ENCODE results near the gene TTLL9. TPM values are rescaled to one million over a fixed set of nuclear protein-coding genes. Genes with fewer than 3 reads are reported as not detected.

Gene TTLL9
- total RNA-seq, 4 donors from 2014 or later: 0.40 to 1.5 (median 1.2) TPM

DNA sequence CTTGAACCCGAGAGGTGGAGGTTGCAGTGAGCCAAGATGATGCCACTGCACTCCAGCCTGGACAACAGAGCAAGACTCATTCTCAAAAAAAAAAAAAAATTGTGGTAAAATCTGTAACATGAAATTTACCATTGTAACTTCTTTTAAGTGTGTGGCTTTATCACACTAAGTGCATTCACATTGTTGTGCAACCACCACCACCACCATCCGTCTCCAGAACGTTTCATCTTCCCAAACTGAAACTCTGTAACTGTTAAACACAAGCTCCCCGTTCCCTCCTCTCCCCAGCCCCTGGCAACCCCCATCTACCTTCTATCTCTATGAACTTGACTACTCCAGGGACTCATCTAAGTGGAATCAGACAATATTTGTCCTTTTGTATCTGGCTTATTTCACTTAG, 51.7 kb downstream of the TTLL9 start:
- H3K36me3 ChIP-seq: no peaks in the 10 kb centered on the region
- no peak for DNase-seq
- intact Hi-C loops (cut with DNase I): no loop called here
- TF ChIP-seq, protein P1, sequence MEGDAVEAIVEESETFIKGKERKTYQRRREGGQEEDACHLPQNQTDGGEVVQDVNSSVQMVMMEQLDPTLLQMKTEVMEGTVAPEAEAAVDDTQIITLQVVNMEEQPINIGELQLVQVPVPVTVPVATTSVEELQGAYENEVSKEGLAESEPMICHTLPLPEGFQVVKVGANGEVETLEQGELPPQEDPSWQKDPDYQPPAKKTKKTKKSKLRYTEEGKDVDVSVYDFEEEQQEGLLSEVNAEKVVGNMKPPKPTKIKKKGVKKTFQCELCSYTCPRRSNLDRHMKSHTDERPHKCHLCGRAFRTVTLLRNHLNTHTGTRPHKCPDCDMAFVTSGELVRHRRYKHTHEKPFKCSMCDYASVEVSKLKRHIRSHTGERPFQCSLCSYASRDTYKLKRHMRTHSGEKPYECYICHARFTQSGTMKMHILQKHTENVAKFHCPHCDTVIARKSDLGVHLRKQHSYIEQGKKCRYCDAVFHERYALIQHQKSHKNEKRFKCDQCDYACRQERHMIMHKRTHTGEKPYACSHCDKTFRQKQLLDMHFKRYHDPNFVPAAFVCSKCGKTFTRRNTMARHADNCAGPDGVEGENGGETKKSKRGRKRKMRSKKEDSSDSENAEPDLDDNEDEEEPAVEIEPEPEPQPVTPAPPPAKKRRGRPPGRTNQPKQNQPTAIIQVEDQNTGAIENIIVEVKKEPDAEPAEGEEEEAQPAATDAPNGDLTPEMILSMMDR (IDR thresholded peaks at IDR 0.05): no peak
- TF ChIP-seq POLR2A (IDR thresholded peaks at IDR 0.05): no peak
- no peaks in the 10 kb centered on the region for H3K9me3 ChIP-seq
- H3K27ac ChIP-seq: no peak overlapping the region
- 80 to 82% methylated on average over 4 of the region's 4 CpGs for WGBS, 2 donors
- no peaks in the 10 kb centered on the region for H3K27me3 ChIP-seq
- no peak overlapping the region for H3K4me3 ChIP-seq (replicated peaks in 1 of 3)
- H3K4me1 ChIP-seq: no peaks in the 10 kb centered on the region

DNA sequence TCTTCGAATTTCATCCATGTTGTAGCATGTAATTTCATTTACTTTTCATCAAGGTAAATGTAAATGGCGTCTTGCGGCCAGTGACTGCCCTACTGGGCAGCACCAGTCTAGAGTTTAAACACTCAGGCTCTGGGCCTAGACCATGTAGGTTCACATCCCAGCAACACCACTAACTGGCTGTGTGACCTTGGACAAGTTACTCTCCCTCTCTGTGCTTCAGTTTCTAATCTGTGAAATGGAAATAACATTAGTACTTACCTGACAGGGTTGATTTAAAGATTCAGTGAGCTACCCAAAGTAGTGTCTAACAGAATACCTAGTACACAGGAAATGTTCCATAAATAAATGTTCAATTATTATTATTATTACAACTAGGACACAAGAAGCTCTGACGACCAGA, 52.2 kb downstream of the TTLL9 start:
- Histone ChIP-seq H3K4me3 (replicated peaks in 1 of 3) (no peak overlapping the region), H3K9me3 (no peaks in the 10 kb centered on the region), H3K4me1 (no peaks in the 10 kb centered on the region), H3K36me3 (no peaks in the 10 kb centered on the region), H3K27me3 (no peaks in the 10 kb centered on the region), H3K27ac (no peak overlapping the region)
- intact Hi-C loops (cut with DNase I): no loop called here
- WGBS, 2 donors: 90% methylated on average over 4 of the region's 4 CpGs
- TF ChIP-seq, protein P1 (IDR thresholded peaks at IDR 0.05): no peak
- TF ChIP-seq POLR2A (IDR thresholded peaks at IDR 0.05): no peak
- no peak for DNase-seq

GRCh38 chr20:31923388-31924331, 53.2 kb downstream of the TTLL9 start:
- Histone ChIP-seq H3K27me3 (no peaks in the 10 kb centered on the region), H3K4me1 (no peaks in the 10 kb centered on the region), H3K4me3 (replicated peaks in 1 of 3) (no peak overlapping the region), H3K27ac (no peak overlapping the region), H3K9me3 (no peaks in the 10 kb centered on the region), H3K36me3 (no peaks in the 10 kb centered on the region)
- 56 to 57% methylated on average over 13 of the region's 13 CpGs for WGBS, 2 donors
- intact Hi-C loops (cut with DNase I): no loop called here
- no peak for DNase-seq
- no peak for TF ChIP-seq POLR2A (IDR thresholded peaks at IDR 0.05)
- TF ChIP-seq, protein P1 (IDR thresholded peaks at IDR 0.05): no peak

DNA sequence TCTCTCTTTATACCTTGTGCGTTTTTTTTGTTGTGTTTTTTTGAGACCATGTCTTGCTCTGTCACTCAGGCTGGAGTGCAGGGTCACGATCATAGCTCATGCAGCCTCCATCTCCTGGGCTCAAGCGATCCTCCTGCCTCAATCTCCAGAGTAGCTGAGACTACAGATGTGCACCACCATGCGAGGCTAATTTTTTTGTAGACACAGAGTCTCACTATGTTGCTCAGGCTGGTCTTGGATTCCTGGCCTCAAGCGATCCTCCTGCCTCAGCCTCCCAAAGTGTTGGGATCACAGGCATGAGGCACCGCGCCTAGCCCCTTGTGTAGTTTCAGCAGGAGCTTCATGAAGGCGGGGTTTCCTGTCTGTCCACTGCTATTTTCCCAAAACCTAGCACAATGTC, 54.1 kb downstream of the TTLL9 start:
- no peak for TF ChIP-seq POLR2A (IDR thresholded peaks at IDR 0.05)
- TF ChIP-seq, protein P1 (IDR thresholded peaks at IDR 0.05): no peak
- intact Hi-C loops (cut with DNase I): no loop called here
- Histone ChIP-seq H3K4me1 (no peaks in the 10 kb centered on the region), H3K4me3 (replicated peaks in 1 of 3) (no peak overlapping the region), H3K27me3 (no peaks in the 10 kb centered on the region), H3K36me3 (no peaks in the 10 kb centered on the region), H3K9me3 (no peaks in the 10 kb centered on the region), H3K27ac (no peak overlapping the region)
- 92% methylated on average over 8 of the region's 8 CpGs for WGBS, 2 donors
- no peak for DNase-seq

GRCh38 chr20:31925631-31926030, 55.2 kb downstream of the TTLL9 start:
- WGBS, 2 donors: 53 to 58% methylated on average over 9 of the region's 9 CpGs
- TF ChIP-seq, protein P1 (IDR thresholded peaks at IDR 0.05): no peak
- no peak for TF ChIP-seq POLR2A (IDR thresholded peaks at IDR 0.05)
- H3K27me3 ChIP-seq: no peaks in the 10 kb centered on the region

More at GRCh38 chr20:31925631-31926030, 55.2 kb downstream of the TTLL9 start:
- intact Hi-C loops (cut with DNase I): no loop called here
- H3K4me1 ChIP-seq: no peaks in the 10 kb centered on the region
- no peak for DNase-seq
- no peak overlapping the region for H3K27ac ChIP-seq
- H3K9me3 ChIP-seq: no peaks in the 10 kb centered on the region
- no peaks in the 10 kb centered on the region for H3K36me3 ChIP-seq
- no peak overlapping the region for H3K4me3 ChIP-seq (replicated peaks in 1 of 3)

Measured in thyroid gland (tissue), 4 donors.